Measurements from ENCODE around the gene FGF2.
"Not testable (repeated sequence)": the region's sequence is repeated elsewhere in the genome, so short reads cannot be mapped to it uniquely, and the experiment has no call there.

Gene FGF2

GRCh38 chr4:122845760-122846159, 19.1 kb downstream of the FGF2 start:
- no peak for DNase-seq (ENCODE audit: low read depth)

- no peak for DNase-seq (ENCODE audit: low read depth)
Observed at GRCh38 chr4:122847931-122848330, 21.3 kb downstream of the FGF2 start.

- DNase-seq (ENCODE audit: low read depth): not testable (repeated sequence)
Observed at GRCh38 chr4:122849789-122850188, 23.2 kb downstream of the FGF2 start.

GRCh38 chr4:122851568-122851967, 24.9 kb downstream of the FGF2 start:
- DNase-seq (ENCODE audit: low read depth): no peak

GRCh38 chr4:122854447-122855352, 28.1 kb downstream of the FGF2 start:
- DNase-seq (ENCODE audit: low read depth): peak; percentile 54

GRCh38 chr4:122855353-122855890, 28.8 kb downstream of the FGF2 start:
- DNase-seq (ENCODE audit: low read depth): no peak

- no peak for DNase-seq (ENCODE audit: low read depth)
Observed at GRCh38 chr4:122857160-122857559, 30.5 kb downstream of the FGF2 start.

GRCh38 chr4:122858705-122859104, 32.1 kb downstream of the FGF2 start:
- no peak for DNase-seq (ENCODE audit: low read depth)

- DNase-seq (ENCODE audit: low read depth): no peak
Observed at GRCh38 chr4:122861172-122861943, 34.7 kb downstream of the FGF2 start.

- DNase-seq (ENCODE audit: low read depth): no peak
Observed at GRCh38 chr4:122863639-122864038, 37.0 kb downstream of the FGF2 start.

GRCh38 chr4:122865425-122865824, 38.8 kb downstream of the FGF2 start:
- no peak for DNase-seq (ENCODE audit: low read depth)

GRCh38 chr4:122868235-122868634, 41.6 kb downstream of the FGF2 start:
- DNase-seq (ENCODE audit: low read depth): not testable (repeated sequence)

- no peak for DNase-seq (ENCODE audit: low read depth)
Observed at GRCh38 chr4:122873146-122873545, 46.5 kb downstream of the FGF2 start.

- DNase-seq (ENCODE audit: low read depth): peak; percentile 90
Observed at GRCh38 chr4:122873821-122874593, 47.4 kb downstream of the FGF2 start.

- DNase-seq (ENCODE audit: low read depth): no peak
Observed at GRCh38 chr4:122875949-122876348, 49.3 kb downstream of the FGF2 start.

GRCh38 chr4:122876456-122876855, 49.8 kb downstream of the FGF2 start:
- peak; percentile 60 for DNase-seq (ENCODE audit: low read depth)

GRCh38 chr4:122879001-122879400, 52.4 kb downstream of the FGF2 start:
- peak; percentile 70 for DNase-seq (ENCODE audit: low read depth)

- DNase-seq (ENCODE audit: low read depth): no peak
Observed at GRCh38 chr4:122882857-122883735, 56.5 kb downstream of the FGF2 start.

GRCh38 chr4:122884499-122884898, 57.9 kb downstream of the FGF2 start:
- no peak for DNase-seq (ENCODE audit: low read depth)

- DNase-seq (ENCODE audit: low read depth): no peak
Observed at GRCh38 chr4:122889726-122890125, 63.1 kb downstream of the FGF2 start.

All from EH (cell line).